HepG2 (cell line): Measurements from ENCODE around the gene TDRD9. TPM values are rescaled to one million over a fixed set of nuclear protein-coding genes. Genes with fewer than 3 reads are reported as not detected.

Experiments
- AKAP8 ChIP-seq: sonication (generic); formaldehyde crosslinking; IDR thresholded peaks from 2 replicates; pipeline ENCODE4 v1.5.1; 2020; ENCODE audit warnings: mild to moderate bottlenecking, missing genetic modification reagents
- HBP1 ChIP-seq: IDR thresholded peaks from 2 replicates; pipeline ENCODE4 v1.6.1; 2016; ENCODE audit warnings: low read depth, control low read depth
- HNF4G ChIP-seq, 2 experiments: sonication (generic) in 1 of 2; formaldehyde crosslinking in 1 of 2; IDR thresholded peaks; 2 replicates each; pipeline versions ENCODE4 v1.4.0 to v1.6.1; 2011 to 2020; ENCODE audit warnings: borderline replicate concordance in 2 of 2, low read depth in 2 of 2, mild to moderate bottlenecking in 2 of 2, low read length in 1 of 2, missing genetic modification reagents in 1 of 2, moderate library complexity in 1 of 2
- JUND ChIP-seq: sonication (generic); formaldehyde crosslinking; IDR thresholded peaks from 2 replicates; pipeline ENCODE4 v1.8.0; 2022; ENCODE audit warnings: mild to moderate bottlenecking, missing genetic modification reagents
- MAF1 ChIP-seq: sonication (generic); formaldehyde crosslinking; IDR thresholded peaks from 2 replicates; pipeline ENCODE4 v1.5.0; 2020; ENCODE audit warnings: missing genetic modification reagents, borderline replicate concordance
- MED8 ChIP-seq: sonication (generic); formaldehyde crosslinking; IDR thresholded peaks from 2 replicates; pipeline ENCODE4 v1.8.1; 2023; ENCODE audit warnings: mild to moderate bottlenecking, missing genetic modification reagents; ENCODE audit not compliant: insufficient replicate concordance
- MNT ChIP-seq: fragments of 450-650 bp; IDR thresholded peaks from 2 replicates; pipeline ENCODE4 v1.6.1; 2016
- MYC ChIP-seq: sonication (generic); formaldehyde crosslinking; IDR thresholded peaks from 2 replicates; pipeline ENCODE4 v1.9.0; 2021; ENCODE audit warnings: missing genetic modification reagents, borderline replicate concordance
- RNF219 ChIP-seq: sonication (generic); formaldehyde crosslinking; IDR thresholded peaks from 2 replicates; pipeline ENCODE4 v1.5.0; 2020; ENCODE audit warnings: mild to moderate bottlenecking, missing genetic modification reagents
- SIX4 ChIP-seq: sonication (generic); formaldehyde crosslinking; IDR thresholded peaks from 2 replicates; pipeline ENCODE4 v1.4.0; 2020; ENCODE audit warnings: missing genetic modification reagents
- SKIL ChIP-seq: sonication (generic); formaldehyde crosslinking; IDR thresholded peaks from 2 replicates; pipeline ENCODE4 v1.8.0; 2022; ENCODE audit warnings: missing genetic modification reagents, mild to moderate bottlenecking, moderate library complexity, borderline replicate concordance
- TSC22D2 ChIP-seq: sonication (generic); formaldehyde crosslinking; IDR thresholded peaks from 2 replicates; pipeline ENCODE4 v1.5.1; 2020; ENCODE audit warnings: missing genetic modification reagents, mild to moderate bottlenecking, borderline replicate concordance
- ZBTB46 ChIP-seq: sonication (generic); formaldehyde crosslinking; IDR thresholded peaks from 2 replicates; pipeline ENCODE4 v1.4.0; 2020; ENCODE audit warnings: mild to moderate bottlenecking, missing genetic modification reagents, borderline replicate concordance
- ZC3H13 ChIP-seq: sonication (generic); formaldehyde crosslinking; IDR thresholded peaks from 2 replicates; pipeline ENCODE4 v1.8.1; 2023; ENCODE audit warnings: mild to moderate bottlenecking, missing genetic modification reagents, moderate library complexity
- ZFP36 ChIP-seq: fragments of 150-350 bp; IDR thresholded peaks from 2 replicates; pipeline ENCODE4 v1.6.1; 2018; ENCODE audit warnings: borderline replicate concordance, low read length, low read depth; ENCODE audit not compliant: partially characterized antibody
- ZFP36L1 ChIP-seq: sonication (generic); formaldehyde crosslinking; IDR thresholded peaks from 2 replicates; pipeline ENCODE4 v1.8.0; 2022; ENCODE audit warnings: mild to moderate bottlenecking, missing genetic modification reagents, moderate library complexity
- ZNF12 ChIP-seq: sonication (generic); formaldehyde crosslinking; IDR thresholded peaks from 2 replicates; pipeline ENCODE4 v1.5.0; 2020; ENCODE audit warnings: missing genetic modification reagents
- ZNF446 ChIP-seq: sonication (generic); formaldehyde crosslinking; IDR thresholded peaks from 2 replicates; pipeline ENCODE4 v1.5.0; 2020; ENCODE audit warnings: mild to moderate bottlenecking, missing genetic modification reagents
- ZNF878 ChIP-seq: sonication (generic); formaldehyde crosslinking; IDR thresholded peaks from 2 replicates; pipeline ENCODE4 v1.8.1; 2023; ENCODE audit warnings: mild to moderate bottlenecking, missing genetic modification reagents, moderate library complexity
- polyA plus RNA-seq, 8 experiments: library from polyadenylated mRNA; depleted of rRNA in 3 of 8; stranded (reverse) in 7 of 8; unstranded in 1 of 8; fragments of >200 nt; fragmentation: Illumina TruSeq in 4 of 8; extraction: Trizol in 4 of 8; gene quantifications; 2 replicates each; pipeline versions ENCODE4 v1.2.1 to v1.2.3, GENCODE V29; 2011 to 2016; ENCODE audit warnings: low read depth in 4 of 8, missing spikeins in 1 of 8, mixed read lengths in 1 of 8; ENCODE audit not compliant: insufficient read depth in 1 of 8
- total RNA-seq, 5 experiments: library from RNA; depleted of rRNA; stranded (reverse); fragments of >200 nt; fragmentation: Illumina TruSeq; extraction: Trizol; gene quantifications; 2 replicates each; pipeline ENCODE4 v1.2.3, GENCODE V29; 2016; ENCODE audit warnings: low read depth in 1 of 5

TDRD9 gene
- total and polyA plus RNA-seq, 2 of the 13 experiments (the other 11 are each of a cell fraction or from before 2014, with no cell fraction given), result not detected

GRCh38 chr14:103879570-103880347, 48.5 kb upstream of the TDRD9 start (continued):
- TF ChIP-seq MNT (no peak), MYC (peak; percentile 91), JUND (CRISPR knock-in tag) (no peak), TSC22D2 (CRISPR knock-in tag) (no peak), AKAP8 (CRISPR knock-in tag) (peak; percentile 71; the same call in 1 of the 2 replicates), HBP1 (no peak), ZNF12 (CRISPR knock-in tag) (peak; percentile 77), RNF219 (no peak; the same call in 1 of the 2 replicates), HNF4G (IDR thresholded peaks at IDR 0.05; ENCODE audit: borderline replicate concordance, low read depth, low read length) (peak; percentile 71), HNF4G (CRISPR knock-in tag; IDR thresholded peaks at IDR 0.05; ENCODE audit: borderline replicate concordance, low read depth) (peak; percentile 65), ZBTB46 (CRISPR knock-in tag) (no peak), SIX4 (no peak; the same call in 1 of the 2 replicates), SKIL (CRISPR knock-in tag) (peak; percentile 90), MED8 (CRISPR knock-in tag) (peak; percentile 65), ZNF878 (CRISPR knock-in tag) (peak; percentile 59), ZNF446 (CRISPR knock-in tag) (no peak), ZFP36 (no peak), ZFP36L1 (no peak), MAF1 (CRISPR knock-in tag) (peak; percentile 75), ZC3H13 (CRISPR knock-in tag) (0 out of 2 replicates have a peak, but pooled peaks have one; percentile 23)
